Vagina (tissue), 2 donors: ENCODE data around the gene OR5J2.

ENCODE experiments used
- CTCF ChIP-seq, 3 experiments: fragments of 450-650 bp in 2 of 3; fragments of 200-600 bp in 1 of 3; sonication (generic) in 1 of 3; IDR thresholded peaks; one replicate each; pipeline ENCODE4 v1.5.1; 2017 to 2019; ENCODE audit warnings: antibody characterized with exemption in 3 of 3, mild to moderate bottlenecking in 2 of 3, moderate library complexity in 2 of 3
- POLR2A ChIP-seq, 2 donors: fragments of 450-650 bp; IDR thresholded peaks; one replicate each; pipeline ENCODE4 v1.6.1; 2017; ENCODE audit warnings: antibody characterized with exemption in 2 of 2, mild to moderate bottlenecking in 2 of 2, moderate library complexity in 2 of 2
- POLR2AphosphoS5 ChIP-seq, 2 donors: sonication (generic); formaldehyde crosslinking; IDR thresholded peaks; one replicate each; pipeline ENCODE4 v1.9.0; 2017; ENCODE audit warnings: antibody characterized with exemption in 2 of 2, mild to moderate bottlenecking in 2 of 2, low read depth in 1 of 2; ENCODE audit not compliant: insufficient read depth in 1 of 2

- no peak for TF ChIP-seq POLR2A (IDR thresholded peaks at IDR 0.05)
- TF ChIP-seq CTCF (IDR thresholded peaks at IDR 0.05), result no peak
- TF ChIP-seq POLR2AphosphoS5 (IDR thresholded peaks at IDR 0.05; ENCODE audit: insufficient read depth in 1 of 2, low read depth in 1 of 2), result no peak
Measured at GRCh38 chr11:56163804-56164203, 12.6 kb upstream of the OR5J2 start.
